HCT116 (cell line): ENCODE data around the gene TMOD3. TPM values are rescaled to one million over a fixed set of nuclear protein-coding genes. Genes with fewer than 3 reads are reported as not detected.

Source experiments
- ATAC-seq: fragments of 200-7000 bp; cut with Tn5 transposase; 2 replicates; pipeline ENCODE4 v1.9.1; 2020; ENCODE audit warnings: mild to moderate bottlenecking, moderate library complexity
- BruUV-seq: library from RNA; stranded (reverse); fragments of 400-500 nt; replicated peaks from 2 replicates; lab custom pipeline; 2021; lab: Mats Ljungman, UMichigan
- CTCF ChIA-PET: fragments of 300-600 bp; sonication (Branson Sonifier 250); formaldehyde crosslinking; loops from one replicate; lab custom pipeline; 2021; ENCODE audit warnings: antibody characterized with exemption; lab: Charles Lee
- POLR2A ChIA-PET: fragments of 300-600, 350-600 bp; sonication (Branson Sonifier 250); formaldehyde crosslinking; loops from one replicate; lab custom pipeline; 2021; ENCODE audit warnings: antibody characterized with exemption; lab: Charles Lee
- RAD21 ChIA-PET, 2 experiments: fragments of 300-600 bp; sonication (Branson Sonifier 250); formaldehyde crosslinking; loops; one replicate each; lab custom pipeline; 2023; ENCODE audit warnings: low total read pairs in 2 of 2; ENCODE audit not compliant: uncharacterized antibody in 2 of 2, unreplicated experiment in 2 of 2, low non-redundant PET in 1 of 2; lab: Charles Lee
- DNase-seq: peaks from one replicate; pipeline ENCODE4 v3.0.0-alpha.2; 2010; ENCODE audit warnings: low read depth, low spot score
- H2AFZ ChIP-seq: fragments of 200-600 bp; shearing (Covaris generic), sonication (generic); 2 replicates; pipeline ENCODE4 v1.6.1; 2017; ENCODE audit warnings: low read depth, mixed run types, mixed read lengths, antibody characterized with exemption, low read length; ENCODE audit not compliant: poor library complexity, severe bottlenecking
- H3K27ac ChIP-seq: 2 replicates; pipeline ENCODE4 v1.5.1; 2012; ENCODE audit warnings: low read depth, low read length
- H3K27me3 ChIP-seq: fragments of 200-600 bp; sonication (generic); 2 replicates; pipeline ENCODE4 v1.6.1; 2016; ENCODE audit warnings: mixed run types, low read length, mixed read lengths; ENCODE audit not compliant: insufficient read depth
- H3K36me3 ChIP-seq, 2 experiments: fragments of 200-500 bp in 1 of 2; fragments of 200-600 bp in 1 of 2; sonication (Bioruptor generic) in 1 of 2; sonication (generic) in 1 of 2; 2 replicates each; pipeline versions ENCODE4 v1.5.1 to v1.6.1; 2014 to 2016; ENCODE audit warnings: low read length in 2 of 2, inconsistent platforms in 1 of 2, mixed read lengths in 1 of 2, mixed run types in 1 of 2; ENCODE audit not compliant: insufficient read depth in 2 of 2, control insufficient read depth in 1 of 2
- H3K4me1 ChIP-seq, 2 experiments: fragments of 200-600 bp in 1 of 2; sonication (generic) in 1 of 2; 2 replicates each; pipeline versions ENCODE4 v1.5.1 to v1.6.1; 2012 to 2017; ENCODE audit warnings: low read length in 2 of 2, inconsistent platforms in 1 of 2, mild to moderate bottlenecking in 1 of 2, mixed read lengths in 1 of 2, mixed run types in 1 of 2, moderate library complexity in 1 of 2; ENCODE audit not compliant: insufficient read depth in 2 of 2, control insufficient read depth in 1 of 2
- H3K4me2 ChIP-seq: fragments of 200-600 bp; sonication (generic); 2 replicates; pipeline ENCODE4 v1.6.1; 2017; ENCODE audit warnings: mixed run types, low read length, mixed read lengths
- H3K4me3 ChIP-seq, 2 experiments: fragments of 200-600 bp in 1 of 2; sonication (generic) in 1 of 2; replicated peaks in 1 of 2; 2 replicates each; pipeline ENCODE4 v1.5.1; 2011 to 2016; ENCODE audit warnings: low read length in 2 of 2, control low read depth in 1 of 2, low read depth in 1 of 2, mild to moderate bottlenecking in 1 of 2, mixed read lengths in 1 of 2, mixed run types in 1 of 2
- H3K79me2 ChIP-seq: fragments of 200-600 bp; sonication (generic); 2 replicates; pipeline ENCODE4 v1.6.1; 2017; ENCODE audit warnings: mild to moderate bottlenecking, mixed run types, low read length, moderate library complexity, mixed read lengths; ENCODE audit not compliant: insufficient read depth
- H3K9ac ChIP-seq: fragments of 200-600 bp; sonication (generic); 2 replicates; pipeline ENCODE4 v1.6.1; 2016; ENCODE audit warnings: low read length, mixed read lengths
- H3K9me2 ChIP-seq: fragments of 200-600 bp; sonication (generic), shearing (Covaris generic); 2 replicates; pipeline ENCODE4 v1.6.1; 2017; ENCODE audit warnings: mixed run types, mild to moderate bottlenecking, moderate library complexity; ENCODE audit not compliant: insufficient read depth
- H3K9me3 ChIP-seq, 2 experiments: fragments of 200-500 bp in 1 of 2; fragments of 200-600 bp in 1 of 2; sonication (Bioruptor generic) in 1 of 2; sonication (generic) in 1 of 2; 2 replicates each; pipeline ENCODE4 v1.6.1; 2014 to 2017; ENCODE audit warnings: low read length in 2 of 2, mixed read lengths in 2 of 2, inconsistent platforms in 1 of 2, low read depth in 1 of 2, mild to moderate bottlenecking in 1 of 2, mixed run types in 1 of 2, moderate library complexity in 1 of 2; ENCODE audit not compliant: control insufficient read depth in 1 of 2, insufficient read depth in 1 of 2
- H4K20me1 ChIP-seq: fragments of 200-600 bp; sonication (generic), shearing (Covaris generic); 2 replicates; pipeline ENCODE4 v1.6.1; 2017; ENCODE audit warnings: mixed run types, mild to moderate bottlenecking, moderate library complexity; ENCODE audit not compliant: insufficient read depth
- CBX3 ChIP-seq: IDR thresholded peaks from 2 replicates; pipeline ENCODE4 v1.6.1; 2012; ENCODE audit warnings: low read depth
- CEBPB ChIP-seq: IDR thresholded peaks from 2 replicates; pipeline ENCODE4 v1.6.1; 2012; ENCODE audit warnings: low read depth
- EGR1 ChIP-seq: IDR thresholded peaks from 2 replicates; pipeline ENCODE4 v1.6.1; 2012; ENCODE audit warnings: low read depth
- ELF1 ChIP-seq: IDR thresholded peaks from 2 replicates; pipeline ENCODE4 v1.6.1; 2012; ENCODE audit warnings: low read depth, borderline replicate concordance
- EZH2 ChIP-seq: fragments of 200-600 bp; sonication (generic); IDR thresholded peaks from 2 replicates; pipeline ENCODE4 v1.6.1; 2017; ENCODE audit warnings: antibody characterized with exemption, mixed run types
- EZH2phosphoT487 ChIP-seq: fragments of 200-600 bp; IDR thresholded peaks from 2 replicates; pipeline ENCODE4 v1.6.1; 2018; ENCODE audit warnings: antibody characterized with exemption, borderline replicate concordance
- JUND ChIP-seq: IDR thresholded peaks from 2 replicates; pipeline ENCODE4 v1.6.1; 2012
- MAX ChIP-seq: IDR thresholded peaks from 2 replicates; pipeline ENCODE4 v1.6.1; 2012
- POLR2AphosphoS5 ChIP-seq: IDR thresholded peaks from 2 replicates; pipeline ENCODE4 v1.6.1; 2011; ENCODE audit warnings: mild to moderate bottlenecking, low read depth, low read length, moderate library complexity
- RAD21 ChIP-seq: IDR thresholded peaks from 2 replicates; pipeline ENCODE4 v1.6.1; 2012; ENCODE audit warnings: low read depth, mild to moderate bottlenecking
- SIN3A ChIP-seq: IDR thresholded peaks from 2 replicates; pipeline ENCODE4 v1.6.1; 2012; ENCODE audit warnings: low read depth
- SP1 ChIP-seq: IDR thresholded peaks from 2 replicates; pipeline ENCODE4 v1.6.1; 2012; ENCODE audit warnings: low read depth
- SRF ChIP-seq: IDR thresholded peaks from 2 replicates; pipeline ENCODE4 v1.6.1; 2012; ENCODE audit warnings: low read depth
- TCF7L2 ChIP-seq: IDR thresholded peaks from 2 replicates; pipeline ENCODE4 v1.7.0; 2011; ENCODE audit warnings: borderline replicate concordance, inconsistent platforms; ENCODE audit not compliant: insufficient read depth, insufficient read length; ENCODE audit errors: extremely low read depth
- YY1 ChIP-seq: IDR thresholded peaks from 2 replicates; pipeline ENCODE4 v1.6.1; 2011; ENCODE audit warnings: low read length, low read depth, moderate library complexity, mild to moderate bottlenecking; ENCODE audit not compliant: insufficient replicate concordance; ENCODE audit errors: extremely low read depth
- ZBTB33 ChIP-seq: IDR thresholded peaks from 2 replicates; pipeline ENCODE4 v1.6.1; 2011; ENCODE audit warnings: mild to moderate bottlenecking, low read length, moderate library complexity; ENCODE audit not compliant: insufficient replicate concordance; ENCODE audit errors: extremely low read depth
- ZFX ChIP-seq: fragments of 450-650 bp; IDR thresholded peaks from 2 replicates; pipeline ENCODE4 v1.6.1; 2017
- ZNF274 ChIP-seq: fragments of 200-500 bp; sonication (Bioruptor generic); IDR thresholded peaks from 2 replicates; pipeline ENCODE4 v1.6.1; 2014; ENCODE audit warnings: mild to moderate bottlenecking, low read depth, low read length, inconsistent platforms
- intact Hi-C: fragments of 100-400 bp; cut with micrococcal nuclease; formaldehyde crosslinking; loops from 2 replicates; pipeline ENCODE4 v1.10.0; 2022
- total RNA-seq: library from RNA; stranded (reverse); gene quantifications from one replicate; pipeline ENCODE4 v1.2.1, GENCODE V29; 2021; ENCODE audit not compliant: unreplicated experiment
- TF ChIP-seq, protein P1 (sequence below): IDR thresholded peaks from 2 replicates; pipeline ENCODE4 v1.6.1; 2012; ENCODE audit warnings: low read depth
- TF ChIP-seq, protein P2 (sequence below), 3 experiments: fragments of 200-600 bp in 1 of 3; sonication (generic) in 1 of 3; IDR thresholded peaks in 2 of 3; conservative IDR thresholded peaks in 1 of 3; 2 replicates each; pipeline ENCODE4 v1.5.1; 2012 to 2017; ENCODE audit warnings: low read depth in 2 of 3, low read length in 2 of 3, antibody characterized with exemption in 1 of 3, borderline replicate concordance in 1 of 3, control low read depth in 1 of 3, mild to moderate bottlenecking in 1 of 3, mixed read lengths in 1 of 3, mixed run types in 1 of 3, moderate library complexity in 1 of 3; ENCODE audit not compliant: insufficient read depth in 1 of 3

TMOD3 gene
- total RNA-seq, 1 experiment from 2014 or later = 78.8 TPM

- Histone ChIP-seq H4K20me1 (no peaks in the 10 kb centered on the region), H3K9ac (no peak overlapping the region), H3K9me2 (no peaks in the 10 kb centered on the region), H3K9me3 (peaks cover 0 to 6% of the 10 kb centered on the region in 2 experiments; a peak in 1 of 4 replicates), H3K79me2 (no peaks in the 10 kb centered on the region), H3K4me1 (peaks cover 0 to 10% of the 10 kb centered on the region in 2 experiments; a peak in 3 of 4 replicates), H3K36me3 (no peaks in the 10 kb centered on the region; a peak in 1 of 4 replicates), H3K27me3 (no peaks in the 10 kb centered on the region), H3K4me2 (no peak overlapping the region), H2AFZ (no peak overlapping the region), H3K4me3 (no peak overlapping the region), H3K27ac (no peak overlapping the region)
- DNase-seq (peak; percentile 38), ATAC-seq (peak; percentile 75)
- CTCF ChIA-PET = no interaction called here
- intact Hi-C loops = loop anchor here (5.0 kb wide), 1 partner anchor 295 kb away; no protein-coding TSS in a partner anchor
- TF ChIP-seq POLR2AphosphoS5 (no peak), RAD21 (peak; percentile 77), MAX (no peak), SP1 (no peak), ZFX (no peak), ZBTB33 (no peak), CBX3 (no peak), EZH2 (no peak), ELF1 (no peak), TCF7L2 (no peak), SRF (no peak), YY1 (no peak), ZNF274 (no peak), CEBPB (no peak), EZH2phosphoT487 (no peak), SIN3A (no peak), EGR1 (no peak), JUND (peak; percentile 11; the same call in 1 of the 2 replicates)
- TF ChIP-seq, protein P1, sequence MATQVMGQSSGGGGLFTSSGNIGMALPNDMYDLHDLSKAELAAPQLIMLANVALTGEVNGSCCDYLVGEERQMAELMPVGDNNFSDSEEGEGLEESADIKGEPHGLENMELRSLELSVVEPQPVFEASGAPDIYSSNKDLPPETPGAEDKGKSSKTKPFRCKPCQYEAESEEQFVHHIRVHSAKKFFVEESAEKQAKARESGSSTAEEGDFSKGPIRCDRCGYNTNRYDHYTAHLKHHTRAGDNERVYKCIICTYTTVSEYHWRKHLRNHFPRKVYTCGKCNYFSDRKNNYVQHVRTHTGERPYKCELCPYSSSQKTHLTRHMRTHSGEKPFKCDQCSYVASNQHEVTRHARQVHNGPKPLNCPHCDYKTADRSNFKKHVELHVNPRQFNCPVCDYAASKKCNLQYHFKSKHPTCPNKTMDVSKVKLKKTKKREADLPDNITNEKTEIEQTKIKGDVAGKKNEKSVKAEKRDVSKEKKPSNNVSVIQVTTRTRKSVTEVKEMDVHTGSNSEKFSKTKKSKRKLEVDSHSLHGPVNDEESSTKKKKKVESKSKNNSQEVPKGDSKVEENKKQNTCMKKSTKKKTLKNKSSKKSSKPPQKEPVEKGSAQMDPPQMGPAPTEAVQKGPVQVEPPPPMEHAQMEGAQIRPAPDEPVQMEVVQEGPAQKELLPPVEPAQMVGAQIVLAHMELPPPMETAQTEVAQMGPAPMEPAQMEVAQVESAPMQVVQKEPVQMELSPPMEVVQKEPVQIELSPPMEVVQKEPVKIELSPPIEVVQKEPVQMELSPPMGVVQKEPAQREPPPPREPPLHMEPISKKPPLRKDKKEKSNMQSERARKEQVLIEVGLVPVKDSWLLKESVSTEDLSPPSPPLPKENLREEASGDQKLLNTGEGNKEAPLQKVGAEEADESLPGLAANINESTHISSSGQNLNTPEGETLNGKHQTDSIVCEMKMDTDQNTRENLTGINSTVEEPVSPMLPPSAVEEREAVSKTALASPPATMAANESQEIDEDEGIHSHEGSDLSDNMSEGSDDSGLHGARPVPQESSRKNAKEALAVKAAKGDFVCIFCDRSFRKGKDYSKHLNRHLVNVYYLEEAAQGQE = no peak
- TF ChIP-seq, protein P2, sequence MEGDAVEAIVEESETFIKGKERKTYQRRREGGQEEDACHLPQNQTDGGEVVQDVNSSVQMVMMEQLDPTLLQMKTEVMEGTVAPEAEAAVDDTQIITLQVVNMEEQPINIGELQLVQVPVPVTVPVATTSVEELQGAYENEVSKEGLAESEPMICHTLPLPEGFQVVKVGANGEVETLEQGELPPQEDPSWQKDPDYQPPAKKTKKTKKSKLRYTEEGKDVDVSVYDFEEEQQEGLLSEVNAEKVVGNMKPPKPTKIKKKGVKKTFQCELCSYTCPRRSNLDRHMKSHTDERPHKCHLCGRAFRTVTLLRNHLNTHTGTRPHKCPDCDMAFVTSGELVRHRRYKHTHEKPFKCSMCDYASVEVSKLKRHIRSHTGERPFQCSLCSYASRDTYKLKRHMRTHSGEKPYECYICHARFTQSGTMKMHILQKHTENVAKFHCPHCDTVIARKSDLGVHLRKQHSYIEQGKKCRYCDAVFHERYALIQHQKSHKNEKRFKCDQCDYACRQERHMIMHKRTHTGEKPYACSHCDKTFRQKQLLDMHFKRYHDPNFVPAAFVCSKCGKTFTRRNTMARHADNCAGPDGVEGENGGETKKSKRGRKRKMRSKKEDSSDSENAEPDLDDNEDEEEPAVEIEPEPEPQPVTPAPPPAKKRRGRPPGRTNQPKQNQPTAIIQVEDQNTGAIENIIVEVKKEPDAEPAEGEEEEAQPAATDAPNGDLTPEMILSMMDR (IDR thresholded peaks at IDR 0.05 in 2 of 3, conservative IDR thresholded peaks at IDR 0.05 in 1 of 3; ENCODE audit: borderline replicate concordance in 1 of 3, insufficient read depth in 1 of 3, low read depth in 2 of 3, low read length in 2 of 3) = peak; percentile 50 to 67 (median 59); a peak in 5 of 6 replicates
- RAD21 ChIA-PET = no interaction called here
- BruUV-seq = no TSS peak
- POLR2A ChIA-PET = no interaction called here
These were observed 47.0 kb upstream of the TMOD3 start for GRCh38 chr15:51782357-51782896.
